DND-41 (cell line): ENCODE data around the gene TSN.

Experiments used
- CTCF ChIP-seq: IDR thresholded peaks from 2 replicates; pipeline ENCODE4 v1.5.1; 2012; ENCODE audit warnings: borderline replicate concordance, low read length, moderate library complexity, mild to moderate bottlenecking; ENCODE audit not compliant: poor library complexity, severe bottlenecking; ENCODE audit errors: extremely low read depth
- EZH2 ChIP-seq: IDR thresholded peaks from 3 replicates; pipeline ENCODE4 v1.6.1; 2012; ENCODE audit warnings: borderline replicate concordance, low read depth, mild to moderate bottlenecking, moderate library complexity, low read length, inconsistent platforms; ENCODE audit not compliant: severe bottlenecking

- TF ChIP-seq CTCF (no peak), EZH2 (no peak)
Observed at GRCh38 chr2:121723316-121723715, 32.1 kb upstream of the TSN start.
